NCI-H2171 treated with DMSO at 0.1 percent for 48 hours (cell line): ENCODE results near the gene CLMN.

Experiments used
- DNase-seq: peaks from one replicate; lab custom pipeline; 2025; lab: John Stamatoyannopoulos, UW

The CLMN gene

GRCh38 chr14:95301527-95302187 is 18.1 kb downstream of the CLMN start:
- DNase-seq: no peak

DNA sequence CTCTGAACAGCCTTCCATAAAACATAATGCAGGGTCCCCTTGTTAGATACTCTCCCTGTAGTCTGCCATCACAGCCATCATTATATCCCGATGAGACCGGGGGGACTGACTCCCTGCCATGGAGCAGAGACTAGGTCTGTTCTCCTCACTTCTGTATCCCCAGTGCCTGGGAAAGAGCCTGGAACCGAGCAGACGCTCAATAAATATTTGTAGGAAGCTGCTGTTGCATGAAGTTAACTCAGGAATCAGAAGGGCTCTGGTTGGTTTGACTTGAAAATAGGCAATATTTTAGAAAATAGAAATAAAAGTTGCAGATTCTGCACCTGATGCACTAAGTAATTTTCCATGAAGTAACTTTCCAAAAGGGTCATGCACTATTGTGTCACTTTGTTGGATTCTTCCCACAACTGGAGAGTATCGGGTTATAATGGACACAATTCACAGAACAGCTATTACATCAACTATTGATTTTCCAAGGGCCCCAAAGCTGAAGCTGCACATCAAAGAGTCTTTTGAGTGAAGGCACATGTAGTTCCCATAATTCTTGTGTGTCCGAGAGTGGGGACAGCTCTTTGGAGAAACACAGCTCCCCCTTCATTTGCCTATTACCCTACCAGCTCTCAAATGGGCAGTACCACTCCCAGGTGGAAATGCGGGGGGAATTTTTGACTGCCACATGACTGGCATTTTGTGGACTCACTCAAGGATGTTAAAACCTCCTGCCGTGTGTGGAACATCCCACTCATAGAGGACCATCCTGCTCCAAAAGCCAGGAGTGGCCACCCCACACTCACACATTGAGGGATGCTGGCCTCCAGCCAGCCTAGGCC is 18.8 kb downstream of the CLMN start:
- no peak for DNase-seq

DNA sequence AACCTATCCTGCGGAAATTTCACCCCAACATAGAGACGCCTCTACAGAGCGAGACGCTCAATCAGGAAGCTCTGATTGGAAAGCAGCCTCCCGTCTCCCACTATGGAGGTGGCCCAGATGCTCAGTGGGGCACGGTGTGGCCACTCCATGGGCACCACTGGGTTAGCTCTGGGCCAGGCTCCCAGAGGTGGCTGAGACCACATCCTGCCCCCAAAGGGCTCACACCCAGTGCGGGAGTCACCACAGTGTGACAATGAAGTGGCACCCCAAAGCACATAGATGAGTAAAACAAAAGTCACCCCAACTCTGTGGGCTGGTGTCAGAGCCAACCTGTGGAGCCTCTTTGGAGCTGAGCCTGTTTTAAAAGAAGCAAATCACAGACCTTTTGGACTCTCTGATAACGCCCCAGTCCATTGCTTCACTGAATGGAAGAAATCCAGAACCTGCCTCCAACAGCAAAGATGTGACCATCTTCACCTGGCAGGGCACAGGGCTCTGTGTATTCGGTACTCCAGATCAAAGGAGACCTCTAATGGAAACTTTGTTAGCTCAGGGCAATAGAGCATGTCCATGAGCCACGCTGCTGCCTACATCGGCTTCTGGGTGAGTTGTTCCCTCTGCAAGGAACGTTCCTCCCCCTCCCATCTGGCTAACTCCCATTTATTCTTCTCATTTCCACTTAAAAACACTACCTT is 19.6 kb downstream of the CLMN start:
- DNase-seq: no peak

- DNase-seq: no peak
These were observed 20.4 kb downstream of the CLMN start for GRCh38 chr14:95299271-95299670.

- peak; percentile 21 for DNase-seq
These were observed 21.9 kb downstream of the CLMN start for GRCh38 chr14:95297832-95298231.

GRCh38 chr14:95296966-95297365 is 22.7 kb downstream of the CLMN start:
- DNase-seq: no peak

DNA sequence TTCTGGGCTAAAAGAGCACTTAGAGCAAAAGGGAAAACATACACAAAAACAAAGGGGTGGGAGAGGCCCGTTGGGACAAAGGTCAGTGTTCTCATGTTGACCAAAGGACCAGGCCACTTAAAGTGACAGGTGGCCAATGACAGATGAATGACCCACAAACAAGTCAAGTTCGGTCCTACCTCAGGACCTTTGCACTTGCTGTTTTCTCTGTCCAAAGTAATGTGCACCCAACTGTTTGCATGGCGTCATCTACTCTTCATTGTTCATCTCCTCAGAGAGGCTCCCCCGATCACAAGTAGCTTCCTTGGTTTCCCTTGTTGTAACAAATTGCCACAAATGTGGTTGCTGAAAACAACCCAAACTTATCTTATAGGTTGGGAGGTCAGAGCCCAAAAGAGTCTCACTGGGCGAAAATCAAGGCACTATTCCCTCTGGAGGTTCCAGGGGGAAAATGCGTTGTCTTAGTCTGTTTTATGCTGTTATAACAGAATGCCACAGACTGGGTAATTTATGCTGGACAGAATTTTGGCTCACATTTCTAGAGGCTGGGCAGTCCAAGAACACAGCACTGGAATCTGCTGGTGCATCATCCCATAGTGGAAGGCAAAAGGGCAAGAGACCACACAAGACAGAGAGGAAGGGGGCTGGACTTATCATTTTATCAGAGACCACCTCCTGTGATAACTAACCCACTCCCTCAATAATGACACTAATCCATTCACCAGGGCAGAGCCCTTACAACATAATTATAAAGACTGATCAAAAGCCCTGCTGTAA is 23.9 kb downstream of the CLMN start:
- DNase-seq: no peak

- peak; percentile 95 for DNase-seq
These were observed 24.7 kb downstream of the CLMN start for GRCh38 chr14:95294834-95295599.

GRCh38 chr14:95294320-95294719 is 25.4 kb downstream of the CLMN start:
- DNase-seq: no peak

DNA sequence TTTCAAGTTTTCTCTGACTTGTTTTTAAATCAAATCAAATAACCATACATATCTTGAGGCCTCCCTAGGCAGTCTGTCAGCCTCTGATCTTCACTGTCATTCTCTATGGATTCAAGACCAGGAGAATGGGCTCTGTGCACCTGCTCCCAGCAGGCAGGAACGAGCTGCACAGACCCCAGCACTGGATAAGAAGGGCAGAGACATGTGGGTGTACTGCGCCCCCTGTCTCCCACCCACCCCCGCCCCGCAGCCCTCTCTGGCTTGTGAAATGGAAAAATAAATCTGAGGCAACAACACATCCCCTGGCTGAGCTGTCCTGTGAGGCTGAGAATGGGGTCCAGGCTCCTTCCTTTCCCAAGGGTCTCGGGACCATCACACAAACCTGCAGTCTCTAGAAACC is 26.3 kb downstream of the CLMN start:
- DNase-seq: no peak

DNA sequence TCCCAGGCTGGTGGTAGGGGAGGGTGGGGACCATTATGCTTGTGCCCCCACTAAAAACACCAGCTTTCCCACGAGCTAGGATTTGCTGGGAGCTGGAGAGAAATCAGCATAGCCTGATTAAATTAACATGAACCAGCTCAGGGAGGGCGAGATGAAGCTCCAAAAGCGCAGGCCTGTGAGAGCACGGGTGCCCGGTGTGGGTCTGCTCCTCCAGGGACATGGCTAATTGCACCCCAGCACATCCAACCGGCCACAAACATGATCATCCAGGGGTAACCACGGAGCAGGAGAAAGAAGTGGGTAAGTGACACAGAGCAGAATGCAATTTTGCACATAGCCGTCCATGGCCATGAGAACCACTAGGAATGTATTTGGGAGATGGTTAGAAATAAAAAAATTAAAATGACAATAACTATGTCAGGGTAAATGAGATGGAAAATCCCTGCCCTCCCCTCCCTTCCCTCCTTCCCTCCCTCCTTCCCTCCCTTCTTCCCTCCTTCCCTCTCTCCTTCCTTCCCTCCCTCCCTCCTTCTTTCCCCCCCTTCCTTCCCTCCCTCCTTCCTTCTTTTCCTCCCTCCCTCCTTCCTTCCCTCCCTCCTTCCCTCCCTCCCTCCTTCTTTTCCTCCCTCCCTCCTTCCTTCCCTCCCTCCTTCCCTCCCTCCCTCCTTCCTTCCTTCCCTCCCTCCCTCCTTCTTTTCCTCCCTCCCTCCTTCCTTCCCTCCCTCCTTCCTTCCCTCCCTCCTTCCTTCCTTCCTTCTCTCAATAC is 26.9 kb downstream of the CLMN start:
- DNase-seq: no peak

- peak; percentile 66 for DNase-seq
These were observed 27.7 kb downstream of the CLMN start for GRCh38 chr14:95291859-95292542.

DNA sequence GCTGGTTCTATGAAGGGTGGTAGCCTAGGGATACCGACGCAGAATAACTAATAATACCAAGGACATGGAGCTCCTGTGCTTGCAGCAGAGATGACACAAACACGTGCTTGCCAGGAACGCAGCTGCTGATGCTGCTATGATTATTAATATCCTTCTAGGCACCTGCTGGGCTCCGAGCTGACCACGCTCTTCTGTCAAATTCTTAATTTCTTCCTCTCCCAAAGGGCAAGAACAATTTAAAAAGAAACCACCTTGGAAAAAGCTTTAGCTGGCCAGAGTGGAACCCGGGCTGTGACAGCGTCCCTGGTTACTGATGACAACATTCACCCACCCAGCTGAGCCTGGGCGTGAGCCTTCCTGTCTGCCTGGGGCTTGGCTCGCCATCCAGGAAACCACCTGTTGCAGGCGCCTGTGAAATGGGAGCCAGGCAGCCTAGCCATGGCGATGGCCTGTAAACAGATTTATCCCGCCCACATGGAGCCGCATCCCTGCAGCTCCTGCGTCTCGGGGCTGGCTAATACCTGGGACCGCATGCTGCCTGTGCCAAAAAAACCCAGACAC is 28.8 kb downstream of the CLMN start:
- DNase-seq: peak; percentile 86

DNA sequence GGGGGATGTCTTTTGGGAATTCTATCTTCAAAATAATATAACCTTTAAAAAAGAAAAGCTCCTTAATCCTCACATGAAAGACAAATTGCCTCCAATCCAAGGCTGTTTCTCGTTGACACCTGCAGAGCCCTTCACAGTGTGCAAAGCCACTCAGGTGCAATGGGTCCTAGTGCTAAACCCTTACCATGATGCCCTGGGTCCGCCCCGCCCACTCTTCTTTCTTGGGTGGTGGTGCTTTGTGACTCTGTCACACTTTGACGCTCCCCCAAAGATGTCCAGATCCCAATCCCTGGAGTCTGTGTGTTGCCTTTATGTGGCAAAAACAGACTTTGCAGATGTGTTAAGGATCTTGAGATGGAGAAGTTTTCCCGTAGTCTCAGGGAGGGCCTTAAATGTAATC is 29.7 kb downstream of the CLMN start:
- DNase-seq: no peak

DNA sequence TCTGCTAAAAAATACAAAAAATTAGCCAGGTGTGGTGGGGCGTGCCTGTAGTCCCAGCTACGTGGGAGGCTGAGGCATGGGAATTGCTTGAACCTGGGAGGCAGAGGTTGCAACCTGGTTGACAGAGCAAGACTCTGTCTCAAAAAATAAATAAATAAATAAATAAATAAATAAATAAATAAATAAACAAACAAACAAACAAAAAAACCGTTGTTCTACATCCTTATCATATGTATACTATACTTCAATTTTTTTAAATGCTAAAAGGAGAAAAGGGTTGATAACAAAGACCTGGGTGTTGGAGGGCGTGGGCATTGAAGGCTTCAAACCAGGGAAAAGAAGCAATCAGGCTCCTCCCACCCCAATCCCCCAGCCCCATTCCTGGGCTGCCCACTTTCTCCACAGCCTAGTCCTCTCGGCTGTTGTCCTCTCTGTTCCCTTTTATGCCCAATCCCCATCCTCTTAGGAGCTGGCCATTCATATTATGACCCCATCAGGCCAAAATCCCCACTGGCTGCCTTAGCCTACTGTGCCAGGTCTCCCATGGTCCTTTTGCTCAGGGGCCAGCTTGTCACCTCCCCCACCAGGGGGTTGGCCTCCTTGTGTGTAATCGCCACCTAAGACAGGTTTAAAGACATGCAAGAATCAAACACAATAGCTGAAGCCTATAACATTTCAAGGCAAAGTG is 30.2 kb downstream of the CLMN start:
- DNase-seq: no peak

DNA sequence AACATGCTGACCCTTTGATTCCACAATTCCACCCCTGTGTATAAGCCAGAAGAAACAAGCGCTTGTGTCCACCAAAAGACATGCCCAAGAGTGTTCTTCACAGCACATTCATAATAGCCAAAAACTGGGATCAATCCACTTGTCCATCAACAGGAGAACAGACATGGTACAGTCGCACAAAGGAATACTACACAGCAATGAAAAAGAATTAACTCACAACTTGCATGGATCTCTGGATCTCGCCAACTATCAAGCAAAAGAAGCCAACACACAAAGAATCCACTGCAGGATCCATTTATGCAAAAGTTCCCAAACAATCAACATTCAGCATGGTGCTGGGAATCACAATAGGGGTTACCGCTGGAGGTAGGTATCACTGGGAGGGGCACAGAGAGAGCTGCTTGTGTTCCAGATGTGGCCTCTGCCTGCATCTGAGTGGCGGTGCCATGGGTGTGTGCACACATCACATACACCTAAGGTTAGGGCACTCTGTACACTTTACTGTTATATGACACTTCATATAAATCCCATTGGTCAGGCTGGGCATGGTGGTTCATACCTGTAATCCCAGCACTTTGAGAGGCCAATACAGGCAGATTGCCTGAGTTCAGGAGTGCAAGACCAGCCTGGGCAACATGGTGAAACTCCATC is 30.9 kb downstream of the CLMN start:
- no peak for DNase-seq

DNA sequence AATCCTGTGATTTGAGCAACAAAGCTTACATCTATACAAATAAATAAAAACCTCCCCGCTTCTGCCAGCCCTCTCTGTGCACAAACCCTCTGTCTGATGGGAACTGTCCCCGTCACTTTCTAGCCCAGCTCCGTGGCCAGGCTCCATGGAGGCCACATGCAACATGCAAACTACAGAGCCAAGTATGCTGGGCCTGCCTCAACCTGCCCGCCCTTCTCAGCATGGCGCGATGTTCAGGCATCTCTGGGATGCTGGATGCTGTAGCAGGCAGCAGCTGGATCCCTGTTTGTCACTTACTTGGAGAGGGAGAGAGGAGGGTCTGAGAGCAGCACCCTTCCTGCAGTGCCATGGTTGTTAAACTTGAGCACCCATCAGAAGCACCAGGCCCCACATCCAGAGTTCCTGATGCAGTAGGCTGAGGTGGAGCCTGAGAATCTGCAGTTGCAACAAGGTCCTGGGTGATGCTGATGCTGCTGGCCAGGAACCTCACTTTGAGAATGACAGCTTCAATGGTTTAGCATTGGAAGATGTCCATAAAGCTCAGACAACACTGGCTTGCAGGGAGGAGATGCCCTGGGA is 32.4 kb downstream of the CLMN start:
- DNase-seq: peak; percentile 77

- DNase-seq: no peak
These were observed 33.1 kb downstream of the CLMN start for GRCh38 chr14:95286645-95287044.
